GM10847 (cell line): ENCODE measurements around the gene SNAPIN.

ENCODE experiments used
- POLR2A ChIP-seq: IDR thresholded peaks from 2 replicates; pipeline ENCODE4 v1.6.1; 2011; ENCODE audit not compliant: insufficient read length; ENCODE audit errors: extremely low read depth

The SNAPIN gene

GRCh38 chr1:153619171-153619570 lies 39.3 kb upstream of the SNAPIN start:
- no peak for TF ChIP-seq POLR2A

- TF ChIP-seq POLR2A: no peak
Measured at GRCh38 chr1:153623101-153623500, 35.4 kb upstream of the SNAPIN start.

GRCh38 chr1:153624965-153625611 lies 33.4 kb upstream of the SNAPIN start:
- TF ChIP-seq POLR2A: no peak

GRCh38 chr1:153626477-153626903 lies 32.0 kb upstream of the SNAPIN start:
- no peak for TF ChIP-seq POLR2A

DNA sequence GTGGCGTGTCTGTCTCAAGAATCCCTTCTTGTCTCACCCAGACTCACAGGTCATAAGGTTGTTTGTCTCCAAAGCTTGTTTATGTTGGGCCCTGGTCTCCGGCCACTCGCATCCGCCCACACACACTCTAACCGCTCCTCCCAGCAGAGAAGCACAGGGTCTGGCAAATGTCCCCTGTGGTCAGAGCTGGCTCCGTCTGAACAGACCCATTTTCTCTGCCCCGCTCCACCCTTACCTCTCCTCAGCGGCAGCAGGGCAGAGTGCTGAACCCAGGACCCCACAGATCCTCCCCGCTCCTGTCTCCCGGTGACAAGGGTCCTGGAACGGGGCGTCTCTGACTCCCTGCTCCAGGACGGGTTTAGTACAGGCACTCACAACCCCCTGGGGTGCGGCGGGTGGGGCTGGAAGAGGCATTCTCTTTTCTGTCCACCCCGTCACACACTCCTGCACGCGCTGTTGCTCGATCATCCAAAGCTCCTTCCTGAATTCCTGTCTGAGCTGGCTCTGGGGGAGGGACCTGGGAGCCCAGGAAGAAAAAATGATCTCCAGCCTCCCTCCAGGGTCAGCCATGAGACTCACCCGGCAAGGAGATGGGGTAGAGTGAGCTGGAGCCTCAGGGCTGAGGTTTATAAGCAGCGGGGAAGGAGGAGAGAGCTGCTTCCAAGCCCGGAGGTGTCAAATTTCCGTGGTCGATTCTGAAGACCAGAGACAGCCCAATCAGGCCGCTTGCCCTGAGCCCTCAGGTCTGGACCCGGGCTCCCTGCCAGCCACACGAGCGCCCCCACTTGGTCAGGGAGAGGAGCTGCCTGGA lies 31.4 kb upstream of the SNAPIN start, which contains the start of gene S100A13:
S100A13 (minus strand) TSS at position 602 of the 811 bp plus-strand sequence. CDS start 1,033 bp downstream, outside the sequence.
- no peak for TF ChIP-seq POLR2A

GRCh38 chr1:153627715-153628626 lies 30.5 kb upstream of the SNAPIN start, which contains the start of gene S100A1:
TSS of gene S100A1 (plus strand) at chr1:153628434. CDS start at chr1:153630522, 2,088 bp downstream.
- no peak for TF ChIP-seq POLR2A

DNA sequence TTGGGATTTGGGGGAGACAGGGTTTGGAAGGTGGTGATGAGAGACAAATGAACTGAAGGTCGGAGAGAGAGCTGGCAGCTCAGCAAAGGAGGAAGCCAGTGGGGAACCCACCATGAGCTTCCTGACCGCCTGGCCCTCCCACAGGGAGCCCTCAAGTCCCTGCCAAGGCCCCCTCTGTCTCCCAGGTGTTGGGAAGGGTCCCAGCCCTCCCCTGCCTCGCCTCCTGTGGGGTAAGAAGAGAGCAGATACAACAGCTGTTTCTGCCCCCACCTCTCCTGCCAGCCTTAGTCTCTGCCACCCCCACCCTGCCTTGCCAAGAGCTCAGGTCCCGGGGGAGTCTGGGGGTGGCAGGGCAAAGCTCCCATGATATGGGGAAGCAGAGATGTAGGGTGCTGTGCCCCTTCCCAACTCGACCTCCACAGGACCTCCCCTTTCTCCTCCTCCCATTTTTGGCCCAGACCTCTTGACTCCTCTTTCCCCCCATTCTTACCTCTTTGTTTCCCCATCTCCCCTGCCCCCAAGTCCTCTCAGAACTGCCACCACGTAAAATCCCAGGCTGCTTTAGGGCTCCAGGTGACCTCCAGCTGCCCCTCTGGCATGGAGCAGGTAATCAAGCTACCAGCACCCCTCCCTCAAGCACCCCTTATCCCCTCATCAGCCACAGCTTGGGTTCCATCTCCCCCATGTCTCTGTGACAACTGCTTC lies 29.7 kb upstream of the SNAPIN start:
- TF ChIP-seq POLR2A: no peak

DNA sequence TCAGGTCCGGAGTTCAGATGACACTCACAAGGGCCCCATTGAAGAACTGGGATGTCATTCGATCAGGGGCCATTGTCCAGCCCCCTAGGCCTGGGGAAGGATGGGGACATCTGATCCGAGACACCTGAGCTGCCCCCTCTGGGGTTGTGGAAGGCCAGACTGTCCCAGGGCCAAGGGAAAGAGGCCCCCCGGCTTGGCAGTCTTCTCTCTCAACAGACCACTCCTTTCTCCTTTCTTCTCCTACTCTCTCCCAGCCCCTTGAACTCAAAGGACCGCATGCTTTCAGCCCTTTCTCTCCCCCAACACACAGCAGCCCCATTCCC lies 29.2 kb upstream of the SNAPIN start:
- TF ChIP-seq POLR2A: no peak

GRCh38 chr1:153629971-153630370 lies 28.5 kb upstream of the SNAPIN start:
- no peak for TF ChIP-seq POLR2A

GRCh38 chr1:153630384-153630783 lies 28.1 kb upstream of the SNAPIN start:
- no peak for TF ChIP-seq POLR2A

DNA sequence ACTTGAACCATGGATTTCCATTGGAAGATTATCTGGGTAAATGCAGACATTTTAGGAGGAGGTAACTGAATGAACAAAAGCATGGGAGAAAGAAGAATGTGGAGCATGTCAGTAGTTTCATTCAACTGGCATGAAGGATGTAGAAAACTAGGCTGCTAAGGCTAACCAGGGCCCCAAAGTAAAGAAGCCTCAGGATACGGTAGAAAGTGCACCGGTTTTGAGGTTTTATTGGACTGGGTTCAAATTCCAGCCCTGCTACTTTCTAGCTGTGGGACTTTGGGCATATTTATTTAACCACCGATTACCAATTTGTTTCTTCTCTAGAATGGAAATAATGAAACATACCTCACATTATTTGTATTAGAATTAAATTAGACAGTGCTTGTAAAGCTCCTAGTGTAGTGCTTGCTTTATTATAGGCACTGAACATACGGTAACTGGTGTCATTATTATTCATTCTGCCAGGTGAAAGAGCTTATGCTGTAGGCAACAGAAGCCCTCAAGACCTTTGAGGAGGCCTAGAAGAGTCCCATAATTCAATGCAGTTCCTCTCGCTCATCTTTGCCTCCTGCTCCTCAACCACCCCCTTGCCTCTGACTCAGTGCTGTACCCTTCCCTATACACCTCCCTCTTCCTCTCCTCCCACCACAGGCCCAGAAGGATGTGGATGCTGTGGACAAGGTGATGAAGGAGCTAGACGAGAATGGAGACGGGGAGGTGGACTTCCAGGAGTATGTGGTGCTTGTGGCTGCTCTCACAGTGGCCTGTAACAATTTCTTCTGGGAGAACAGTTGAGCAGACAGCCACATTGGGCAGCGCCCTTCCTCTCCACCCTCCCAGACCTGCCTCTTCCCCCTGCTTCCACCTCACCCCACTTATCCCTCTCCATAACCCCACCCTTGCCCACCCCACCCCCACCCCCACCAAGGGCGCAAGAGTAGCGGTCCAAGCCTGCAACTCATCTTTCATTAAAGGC lies 27.2 kb upstream of the SNAPIN start:
- TF ChIP-seq POLR2A: no peak

DNA sequence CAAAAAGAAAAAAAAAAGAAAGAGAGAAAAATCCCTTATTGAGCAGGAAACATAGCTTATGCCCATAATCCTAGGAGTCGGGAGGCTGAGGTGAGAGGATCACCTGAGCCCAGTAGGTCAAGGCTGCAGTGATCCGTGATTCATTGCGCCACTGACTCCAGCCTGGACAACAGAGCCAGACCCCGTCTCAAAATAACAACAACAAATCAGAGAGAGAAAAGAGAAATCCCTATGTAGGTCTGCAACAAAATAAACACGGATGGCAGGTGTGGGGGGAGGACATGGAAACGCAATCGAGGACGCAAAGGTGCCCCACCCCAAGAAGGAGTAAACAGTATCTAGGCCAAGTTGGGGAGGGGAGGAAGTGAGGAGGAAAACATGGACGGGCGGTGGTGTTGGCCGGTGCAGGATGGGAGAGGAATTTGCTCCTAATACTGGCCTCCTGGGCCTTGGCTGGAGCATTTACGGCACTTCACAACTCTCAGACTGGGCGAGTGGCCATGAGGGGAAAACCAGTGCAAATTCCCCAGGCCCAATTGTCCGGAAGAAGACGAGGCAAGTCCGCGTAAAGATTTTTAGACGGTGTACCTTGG lies 25.2 kb upstream of the SNAPIN start:
- TF ChIP-seq POLR2A: no peak
